Activated naive CD4-positive, alpha-beta T cell treated with anti-CD3 and anti-CD28 coated beads, Interleukin-2, amount 10 ng/mL, durations not matched to agents 7 days and 5 days (primary cell): ENCODE results near the gene NFIC.

Experiments
- CTCF ChIA-PET: fragments of 350-600 bp; sonication (Branson Sonifier 250); formaldehyde crosslinking; loops from one replicate; lab custom pipeline; 2021; ENCODE audit warnings: antibody characterized with exemption; lab: Charles Lee
- DNase-seq: peaks from one replicate; pipeline ENCODE4 v3.0.0-alpha.2; 2020
- H3K27ac Mint-ChIP-seq: one replicate; pipeline ENCODE4 v1.8.0; 2021; ENCODE audit warnings: mild to moderate bottlenecking, moderate library complexity, mixed read lengths
- H3K27me3 Mint-ChIP-seq: one replicate; pipeline ENCODE4 v1.8.0; 2021; ENCODE audit warnings: mild to moderate bottlenecking, mixed read lengths
- H3K36me3 Mint-ChIP-seq: one replicate; pipeline ENCODE4 v1.8.0; 2021; ENCODE audit warnings: mixed read lengths
- H3K4me1 Mint-ChIP-seq: one replicate; pipeline ENCODE4 v1.8.0; 2021; ENCODE audit warnings: mixed read lengths
- H3K4me3 Mint-ChIP-seq: one replicate; pipeline ENCODE4 v1.8.0; 2021; ENCODE audit warnings: mild to moderate bottlenecking, moderate library complexity, mixed read lengths
- H3K9me3 Mint-ChIP-seq: one replicate; pipeline ENCODE4 v1.8.0; 2021; ENCODE audit warnings: mixed read lengths

Gene NFIC

GRCh38 chr19:3478409-3479176 lies 112.2 kb downstream of the NFIC start:
- peak; percentile 45 for DNase-seq
- Mint-ChIP-seq H3K4me3 (peak overlapping the region; percentile 22), H3K36me3 (no peaks in the 10 kb centered on the region), H3K4me1 (peaks cover 14% of the 10 kb centered on the region), H3K27ac (no peak overlapping the region), H3K9me3 (no peaks in the 10 kb centered on the region), H3K27me3 (peaks cover 11% of the 10 kb centered on the region)
- CTCF ChIA-PET = interaction anchor here (0.6 to 1.3 kb wide), 5 partner anchors 16 to 270 kb away, joined by 3 to 4 read pairs (median 3); no protein-coding TSS in a partner anchor

- CTCF ChIA-PET = interaction anchor here (0.6 to 1.3 kb wide), 7 partner anchors 16 to 270 kb away, joined by 3 to 4 read pairs (median 3); no protein-coding TSS in a partner anchor
- Mint-ChIP-seq H3K4me3 (no peak overlapping the region), H3K4me1 (peaks cover 14% of the 10 kb centered on the region), H3K36me3 (no peaks in the 10 kb centered on the region), H3K27me3 (peaks cover 11% of the 10 kb centered on the region), H3K9me3 (no peaks in the 10 kb centered on the region), H3K27ac (no peak overlapping the region)
- DNase-seq = peak; percentile 67
Observed at GRCh38 chr19:3479177-3479833, 112.9 kb downstream of the NFIC start.

GRCh38 chr19:3479834-3480215 lies 113.4 kb downstream of the NFIC start:
- Mint-ChIP-seq H3K9me3 (no peaks in the 10 kb centered on the region), H3K27ac (no peak overlapping the region), H3K4me3 (no peak overlapping the region), H3K4me1 (peaks cover 14% of the 10 kb centered on the region), H3K27me3 (peaks cover 11% of the 10 kb centered on the region), H3K36me3 (no peaks in the 10 kb centered on the region)
- peak; percentile 62 for DNase-seq
- CTCF ChIA-PET = interaction anchor here (0.7 to 1.3 kb wide), 4 partner anchors 17 to 226 kb away, joined by 3 read pairs; no protein-coding TSS in a partner anchor

- CTCF ChIA-PET = interaction anchor here (0.9 kb wide), 1 partner anchor 164 kb away, joined by 3 read pairs; no protein-coding TSS in a partner anchor
- Mint-ChIP-seq H3K4me3 (no peak within 1 kb of the TSS), H3K27me3 (peaks cover 15% of the 10 kb centered on the region), H3K4me1 (peaks cover 16% of the 10 kb centered on the region), H3K36me3 (no peaks in the 10 kb centered on the region), H3K9me3 (no peaks in the 10 kb centered on the region), H3K27ac (no peak within 1 kb of the TSS)
- DNase-seq = no peak
Observed at GRCh38 chr19:3480383-3481091, 114.2 kb downstream of the NFIC start, which contains the start of gene SMIM24. Gene SMIM24, minus strand, starts transcription at chr19:3480525. Its CDS starts 62 bp downstream, at chr19:3480463.

- Mint-ChIP-seq H3K4me3 (no peak overlapping the region), H3K9me3 (no peaks in the 10 kb centered on the region), H3K4me1 (peaks cover 16% of the 10 kb centered on the region), H3K27me3 (peaks cover 15% of the 10 kb centered on the region), H3K27ac (no peak overlapping the region), H3K36me3 (no peaks in the 10 kb centered on the region)
- CTCF ChIA-PET = interaction anchor here (0.9 to 4.3 kb wide), 2 partner anchors 9 to 165 kb away, joined by 3 to 15 read pairs; no protein-coding TSS in a partner anchor
- no peak for DNase-seq
Observed at GRCh38 chr19:3481241-3482090, 115.1 kb downstream of the NFIC start.

GRCh38 chr19:3482507-3483225 lies 116.3 kb downstream of the NFIC start:
- peaks cover 16% of the 10 kb centered on the region for H3K4me1 Mint-ChIP-seq
- no peak for DNase-seq
- H3K36me3 Mint-ChIP-seq = no peaks in the 10 kb centered on the region
- CTCF ChIA-PET = interaction anchor here (1.5 to 4.3 kb wide), 2 partner anchors 10 to 12 kb away, joined by 3 to 15 read pairs; no protein-coding TSS in a partner anchor
- H3K27ac Mint-ChIP-seq = no peak overlapping the region
- no peak overlapping the region for H3K4me3 Mint-ChIP-seq
- no peaks in the 10 kb centered on the region for H3K9me3 Mint-ChIP-seq
- H3K27me3 Mint-ChIP-seq = peaks cover 13% of the 10 kb centered on the region

GRCh38 chr19:3483226-3483628 lies 116.8 kb downstream of the NFIC start, which contains the start of gene SMIM44:
Gene SMIM44, minus strand, starts transcription at chr19:3483441. Its CDS starts 38 bp downstream, at chr19:3483403.
- H3K27ac Mint-ChIP-seq = no peak within 1 kb of the TSS
- H3K4me3 Mint-ChIP-seq = no peak within 1 kb of the TSS
- no peak for DNase-seq
- H3K4me1 Mint-ChIP-seq = peaks cover 13% of the 10 kb centered on the region
- peaks cover 7% of the 10 kb centered on the region for H3K27me3 Mint-ChIP-seq
- no peaks in the 10 kb centered on the region for H3K9me3 Mint-ChIP-seq
- peaks cover 3% of the 10 kb centered on the region for H3K36me3 Mint-ChIP-seq
- CTCF ChIA-PET = interaction anchor here (1.5 to 4.3 kb wide), 3 partner anchors 10 to 178 kb away, joined by 3 to 15 read pairs (median 13); no protein-coding TSS in a partner anchor

GRCh38 chr19:3491396-3492119 lies 125.2 kb downstream of the NFIC start:
- no peaks in the 10 kb centered on the region for H3K27me3 Mint-ChIP-seq
- H3K4me1 Mint-ChIP-seq = peaks cover 16% of the 10 kb centered on the region
- H3K9me3 Mint-ChIP-seq = no peaks in the 10 kb centered on the region

GRCh38 chr19:3492131-3492839 lies 125.9 kb downstream of the NFIC start:
- H3K4me3 Mint-ChIP-seq = no peak overlapping the region
- no peaks in the 10 kb centered on the region for H3K9me3 Mint-ChIP-seq
- CTCF ChIA-PET = no interaction called here
- no peak overlapping the region for H3K27ac Mint-ChIP-seq
- peaks cover 20% of the 10 kb centered on the region for H3K4me1 Mint-ChIP-seq
- peaks cover 26% of the 10 kb centered on the region for H3K36me3 Mint-ChIP-seq
- H3K27me3 Mint-ChIP-seq = no peaks in the 10 kb centered on the region
- DNase-seq = no peak

More at GRCh38 chr19:3491396-3492119, 125.2 kb downstream of the NFIC start:
- peaks cover 23% of the 10 kb centered on the region for H3K36me3 Mint-ChIP-seq
- no peak for DNase-seq
- CTCF ChIA-PET = no interaction called here
- H3K27ac Mint-ChIP-seq = no peak overlapping the region
- no peak overlapping the region for H3K4me3 Mint-ChIP-seq

- H3K4me3 Mint-ChIP-seq = no peak overlapping the region
- peaks cover 27% of the 10 kb centered on the region for H3K36me3 Mint-ChIP-seq
- peak overlapping the region; percentile 62 for H3K27ac Mint-ChIP-seq
- no peak for DNase-seq
- no peaks in the 10 kb centered on the region for H3K9me3 Mint-ChIP-seq
- CTCF ChIA-PET = interaction anchor here (2.2 kb wide), 1 partner anchor 7 kb away, joined by 10 read pairs; no protein-coding TSS in a partner anchor
- H3K27me3 Mint-ChIP-seq = no peaks in the 10 kb centered on the region
- peaks cover 22% of the 10 kb centered on the region for H3K4me1 Mint-ChIP-seq
Observed at GRCh38 chr19:3492919-3493318, 126.5 kb downstream of the NFIC start.

GRCh38 chr19:3493651-3494050 lies 127.3 kb downstream of the NFIC start:
- peaks cover 24% of the 10 kb centered on the region for H3K36me3 Mint-ChIP-seq
- no peaks in the 10 kb centered on the region for H3K27me3 Mint-ChIP-seq
- DNase-seq = no peak
- CTCF ChIA-PET = interaction anchor here (0.7 to 2.2 kb wide), 4 partner anchors 8 to 24 kb away, joined by 3 to 10 read pairs (median 5); no protein-coding TSS in a partner anchor
- H3K9me3 Mint-ChIP-seq = no peaks in the 10 kb centered on the region
- H3K4me3 Mint-ChIP-seq = no peak overlapping the region
- H3K4me1 Mint-ChIP-seq = peaks cover 26% of the 10 kb centered on the region
- H3K27ac Mint-ChIP-seq = no peak overlapping the region
